GM10266 (cell line): ENCODE measurements around the gene DCDC2.

Experiments
- DNase-seq: peaks from one replicate; pipeline ENCODE4 v3.0.0; 2012; ENCODE audit errors: extremely low spot score
- CTCF ChIP-seq: IDR thresholded peaks from 2 replicates; pipeline ENCODE4 v1.5.1; 2012; ENCODE audit warnings: mild to moderate bottlenecking, low read depth; ENCODE audit not compliant: control insufficient read depth, insufficient read depth; ENCODE audit errors: missing control alignments

Gene DCDC2

DNA sequence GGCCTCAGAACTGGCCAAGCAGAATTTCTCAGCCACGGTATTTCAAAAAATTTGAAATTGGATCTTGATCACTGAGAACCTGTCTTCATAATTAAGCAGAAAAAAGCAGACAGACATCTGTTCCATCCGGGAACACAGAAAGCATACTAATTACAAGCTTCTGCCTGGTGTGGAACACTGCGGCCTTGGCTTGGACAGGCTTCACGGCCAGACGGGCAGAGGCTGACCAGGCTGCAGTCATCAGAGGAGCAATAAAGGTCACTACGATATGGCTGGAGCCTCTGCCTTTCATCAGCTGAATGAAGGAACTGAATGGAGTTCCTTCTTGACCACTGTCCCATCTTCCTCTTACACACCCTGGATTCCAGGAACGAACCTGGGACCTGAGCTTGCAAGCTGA, 235.7 kb downstream of the DCDC2 start:
- no peak for TF ChIP-seq CTCF
- no peak for DNase-seq
